GM18519 (cell line): ENCODE results near the gene CLK3.
"Not testable (repeated sequence)": the region's sequence is repeated elsewhere in the genome, so short reads cannot be mapped to it uniquely, and the experiment has no call there.

Experiments used
- ATAC-seq: cut with Tn5 transposase; IDR thresholded peaks from one replicate; pipeline ENCODE4 v1.9.1; 2021; ENCODE audit warnings: mild to moderate bottlenecking, moderate library complexity; ENCODE audit not compliant: unreplicated experiment, low FRiP score

Gene CLK3

GRCh38 chr15:74615508-74616365 lies at the start of gene CLK3:
CLK3 (plus strand) TSS chr15:74615836; CDS start chr15:74619197, 3,361 bp downstream.
- peak; percentile 66 for ATAC-seq

DNA sequence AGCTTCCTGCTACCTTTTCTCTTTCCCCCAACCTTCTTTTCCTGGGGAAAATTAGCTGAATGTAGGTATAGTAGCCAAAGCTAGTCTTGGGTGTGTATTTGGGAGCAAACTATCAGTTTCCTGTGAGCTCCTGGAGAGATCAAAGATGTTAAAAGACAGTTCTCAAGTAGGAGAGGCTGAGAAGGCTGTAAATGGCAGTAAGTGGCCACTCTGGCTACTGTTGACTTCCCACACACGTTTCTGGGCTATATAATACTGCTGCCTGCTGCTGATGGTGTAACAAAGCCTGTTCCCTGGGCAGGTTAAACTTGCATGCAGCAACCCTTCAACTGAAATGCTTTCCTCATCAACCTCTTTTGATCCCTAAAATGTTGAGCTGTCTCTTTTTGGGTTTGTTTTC lies 47.0 kb upstream of the CLK3 start:
- no peak for ATAC-seq

GRCh38 chr15:74569731-74570070 lies 45.9 kb upstream of the CLK3 start:
- no peak for ATAC-seq

GRCh38 chr15:74571191-74571590 lies 44.4 kb upstream of the CLK3 start:
- ATAC-seq, result no peak

DNA sequence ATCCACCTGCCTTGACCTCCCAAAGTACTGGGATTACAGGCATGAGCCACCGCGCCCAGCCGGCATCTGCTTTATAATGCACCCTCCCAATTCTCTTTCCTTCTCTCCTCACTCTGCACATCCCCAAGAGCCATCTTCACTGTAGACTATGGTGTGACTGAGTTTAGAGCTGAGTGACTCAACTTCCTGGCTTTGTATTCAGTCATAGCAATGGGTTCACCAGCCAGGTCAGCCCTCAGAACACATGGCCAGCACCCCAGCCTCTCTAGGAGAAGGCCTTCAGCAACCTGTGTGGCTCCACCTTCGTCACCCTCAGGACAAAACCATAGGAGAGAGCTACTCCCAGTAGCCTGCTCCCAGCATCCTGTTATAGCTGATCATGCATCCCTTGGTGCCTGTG lies 41.6 kb upstream of the CLK3 start:
- ATAC-seq, result no peak

DNA sequence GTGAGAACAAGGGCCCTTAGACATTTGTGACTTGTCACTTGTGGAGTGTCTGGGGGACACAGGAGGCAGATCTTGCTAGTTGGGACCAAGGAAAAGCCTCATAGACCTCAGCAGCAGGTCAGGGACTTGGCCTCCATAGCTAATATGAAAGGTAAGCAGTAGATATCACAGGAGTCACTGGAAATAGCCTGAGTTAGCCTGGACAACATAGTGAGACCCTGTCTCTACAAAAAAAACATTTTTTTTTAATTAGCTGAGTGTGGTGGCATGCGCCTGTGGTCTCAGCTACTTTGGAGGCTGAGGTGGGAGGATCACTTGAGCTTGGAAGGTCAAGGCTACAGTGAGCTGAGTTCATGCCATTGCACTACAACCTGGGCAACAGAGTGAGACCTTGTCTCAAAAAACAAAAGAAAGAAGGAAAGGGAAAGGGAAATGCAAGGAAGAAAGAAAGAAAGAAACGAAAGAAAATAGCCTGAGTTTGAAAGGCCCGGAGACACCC lies 37.1 kb upstream of the CLK3 start:
- ATAC-seq, result no peak

GRCh38 chr15:74579001-74579400 lies 36.6 kb upstream of the CLK3 start:
- no peak for ATAC-seq

DNA sequence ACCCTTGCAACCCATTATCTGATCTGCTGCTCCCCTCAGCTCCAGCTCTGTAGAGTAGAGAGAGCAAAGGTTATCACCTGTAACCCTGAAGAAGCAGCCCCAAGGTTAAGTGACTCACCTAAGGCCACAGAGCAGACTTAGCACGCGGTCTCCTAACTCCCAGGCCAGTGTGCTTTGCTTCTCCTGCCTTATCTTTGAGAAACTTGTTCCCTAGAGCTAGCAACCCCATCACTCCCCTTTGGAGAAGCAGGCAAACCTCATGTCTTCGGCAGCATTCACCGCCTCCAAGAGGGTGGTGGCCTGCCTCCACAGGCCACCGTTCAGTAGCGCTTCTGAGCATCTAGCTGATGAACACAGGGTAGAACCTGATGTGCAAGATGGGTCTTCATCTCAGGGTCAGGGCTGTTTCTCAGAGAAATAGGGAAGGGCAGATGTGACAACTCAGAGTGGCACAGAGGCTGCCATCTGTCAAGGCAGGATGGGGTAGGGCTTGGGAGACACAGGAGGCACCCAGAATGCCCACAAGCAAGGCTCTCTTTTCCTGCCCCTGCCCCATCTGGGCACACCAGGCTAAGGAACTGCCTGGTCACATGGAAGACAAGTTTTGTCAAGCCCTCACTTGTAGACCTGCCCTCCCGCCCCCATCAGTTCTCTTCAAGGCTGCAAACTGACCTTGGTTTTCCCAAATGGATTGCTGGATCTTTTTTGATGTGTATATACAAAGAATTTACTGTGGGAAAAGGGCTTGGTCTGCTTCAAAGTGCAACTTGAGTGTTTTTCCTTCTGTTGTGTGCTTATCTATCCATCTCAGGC lies 34.9 kb upstream of the CLK3 start:
- no peak for ATAC-seq

- ATAC-seq, result no peak
These were observed 31.4 kb upstream of the CLK3 start for GRCh38 chr15:74584204-74584603.

DNA sequence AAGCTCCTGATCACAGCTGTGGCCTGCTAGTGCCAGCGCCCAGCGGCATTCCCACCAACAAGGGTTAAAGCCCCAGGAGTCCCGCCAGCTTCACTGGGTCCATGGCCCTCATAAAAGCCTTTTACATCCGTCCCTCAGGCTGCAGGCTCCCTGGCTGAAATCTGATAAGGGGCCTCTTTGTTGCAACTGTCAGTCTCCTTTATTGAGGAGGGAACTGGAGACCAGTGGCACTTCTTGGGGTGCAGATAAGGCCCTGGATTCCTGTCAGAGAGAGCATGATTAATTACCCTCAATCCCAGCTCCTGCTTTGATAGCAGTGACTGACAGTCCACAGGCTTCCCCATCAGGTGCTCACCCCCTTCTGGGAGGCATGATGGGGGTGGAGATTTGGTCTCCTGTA lies 30.9 kb upstream of the CLK3 start:
- no peak for ATAC-seq

GRCh38 chr15:74585191-74585590 lies 30.4 kb upstream of the CLK3 start:
- ATAC-seq, result no peak

GRCh38 chr15:74585857-74586256 lies 29.8 kb upstream of the CLK3 start:
- no peak for ATAC-seq

GRCh38 chr15:74589826-74590225 lies 25.8 kb upstream of the CLK3 start:
- ATAC-seq, result no peak

GRCh38 chr15:74592222-74592621 lies 23.4 kb upstream of the CLK3 start:
- no peak for ATAC-seq

GRCh38 chr15:74593122-74593521 lies 22.5 kb upstream of the CLK3 start:
- no peak for ATAC-seq

DNA sequence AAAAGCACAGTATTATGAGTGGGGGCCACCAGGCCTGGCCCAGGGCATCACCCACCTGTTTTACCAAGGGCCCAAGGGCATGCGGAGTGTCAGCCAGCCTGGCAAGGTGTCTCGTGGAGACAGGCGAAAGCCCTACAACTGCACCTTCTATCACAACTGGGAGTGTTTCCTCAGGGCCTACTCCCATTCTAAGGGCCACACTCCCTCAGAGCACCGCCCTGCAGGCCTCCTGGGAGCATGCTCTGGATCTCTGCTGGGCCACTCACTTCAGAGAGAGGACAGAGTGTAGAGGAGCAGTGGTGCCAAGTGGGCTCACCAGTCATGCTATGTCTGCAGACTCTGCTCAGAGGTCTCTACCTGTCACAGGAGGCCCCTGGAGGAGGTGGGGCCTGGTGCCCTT lies 21.2 kb upstream of the CLK3 start:
- ATAC-seq, result no peak

DNA sequence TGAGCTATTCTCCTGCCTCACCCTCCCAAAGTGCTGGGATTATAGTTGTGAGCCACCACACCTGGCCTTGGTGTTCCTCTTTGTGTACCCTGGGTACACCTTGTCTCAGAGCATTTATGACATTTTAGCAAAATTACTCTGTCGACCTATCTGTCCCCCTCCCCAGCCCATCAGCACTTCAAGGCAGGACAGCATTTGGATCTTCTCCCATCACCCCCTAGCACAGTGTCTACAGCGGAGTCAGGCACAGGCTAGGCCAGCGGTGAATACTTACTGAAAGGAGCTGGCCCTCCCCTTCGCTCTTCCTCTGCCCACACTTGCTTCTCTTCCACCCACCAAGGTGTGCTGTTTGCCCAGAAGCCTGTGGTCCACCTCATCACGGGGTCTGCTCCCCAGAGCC lies 20.4 kb upstream of the CLK3 start:
- no peak for ATAC-seq

GRCh38 chr15:74596736-74597135 lies 18.9 kb upstream of the CLK3 start:
- ATAC-seq, result not testable (repeated sequence)

GRCh38 chr15:74597146-74597705 lies 18.4 kb upstream of the CLK3 start:
- ATAC-seq, result not testable (repeated sequence)

GRCh38 chr15:74598126-74598842 lies 17.4 kb upstream of the CLK3 start:
- peak; percentile 71 for ATAC-seq

DNA sequence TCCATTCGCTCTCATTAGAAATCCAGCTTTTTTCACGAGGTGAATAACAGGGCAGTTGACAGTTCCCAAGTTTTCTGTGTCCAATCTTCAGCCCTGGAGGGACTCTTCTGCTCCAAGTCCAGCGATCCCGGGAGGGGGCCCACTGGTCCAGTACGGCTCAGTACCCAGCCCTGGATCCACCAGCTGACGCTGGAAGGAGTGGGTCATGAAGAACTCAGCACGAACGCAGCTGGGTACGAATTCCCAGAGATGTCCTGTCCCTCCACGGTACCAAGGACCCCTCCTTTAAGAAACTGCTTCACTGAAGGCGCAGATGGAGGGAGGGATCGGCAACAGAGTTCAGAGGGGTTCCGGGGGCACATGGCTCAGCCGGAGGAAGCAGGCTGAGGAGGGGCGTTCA lies 16.5 kb upstream of the CLK3 start:
- ATAC-seq, result no peak
